Mesenchymal stem cell (in vitro differentiated cells and primary cell): Measurements from ENCODE around the gene CCL16.
A peak's percentile ranks its signal among the peaks of the same experiment; 100 is the strongest.

ENCODE experiments used
- DNase-seq: peaks from one replicate; pipeline ENCODE4 v3.0.0-alpha.2; 2013
- H2AFZ ChIP-seq: one replicate; pipeline ENCODE4 v1.6.1; 2013; ENCODE audit warnings: low read depth, mild to moderate bottlenecking, control low read depth, inconsistent platforms, low read length, moderate library complexity
- H2AK5ac ChIP-seq: 2 replicates; pipeline ENCODE4 v1.6.1; 2013; ENCODE audit warnings: low read length, moderate library complexity, mild to moderate bottlenecking, inconsistent platforms; ENCODE audit not compliant: severe bottlenecking
- H2BK120ac ChIP-seq: one replicate; pipeline ENCODE4 v1.6.1; 2013; ENCODE audit warnings: low read depth, mild to moderate bottlenecking, inconsistent platforms, low read length, moderate library complexity
- H2BK12ac ChIP-seq, 2 experiments: one replicate each; pipeline ENCODE4 v1.6.1; 2013; ENCODE audit warnings: inconsistent platforms in 2 of 2, low read length in 2 of 2, mild to moderate bottlenecking in 2 of 2, moderate library complexity in 2 of 2, control low read depth in 1 of 2
- H2BK15ac ChIP-seq: one replicate; pipeline ENCODE4 v1.6.1; 2013; ENCODE audit warnings: mild to moderate bottlenecking, low read depth, inconsistent platforms; ENCODE audit not compliant: poor library complexity, severe bottlenecking
- H2BK5ac ChIP-seq: 2 replicates; pipeline ENCODE4 v1.6.1; 2013; ENCODE audit warnings: low read depth, mild to moderate bottlenecking, low read length, control low read depth, inconsistent platforms; ENCODE audit not compliant: poor library complexity, severe bottlenecking
- H3K14ac ChIP-seq, 2 experiments: one replicate each; pipeline ENCODE4 v1.6.1; 2013; ENCODE audit warnings: inconsistent platforms in 2 of 2, low read length in 2 of 2, control low read depth in 1 of 2, mild to moderate bottlenecking in 1 of 2, moderate library complexity in 1 of 2
- H3K18ac ChIP-seq, 2 experiments: one replicate each; pipeline ENCODE4 v1.6.1; 2013; ENCODE audit warnings: inconsistent platforms in 2 of 2, low read length in 2 of 2, control low read depth in 1 of 2, low read depth in 1 of 2, mild to moderate bottlenecking in 1 of 2
- H3K23ac ChIP-seq, 2 experiments: one replicate each; pipeline ENCODE4 v1.6.1; 2013; ENCODE audit warnings: inconsistent platforms in 2 of 2, low read length in 2 of 2, mild to moderate bottlenecking in 2 of 2, moderate library complexity in 2 of 2, control low read depth in 1 of 2
- H3K27ac ChIP-seq: 2 replicates; pipeline ENCODE4 v1.5.1; 2013; ENCODE audit warnings: mild to moderate bottlenecking, moderate library complexity, low read length, control low read depth, inconsistent platforms; ENCODE audit not compliant: poor library complexity, severe bottlenecking
- H3K27me3 ChIP-seq, 2 experiments: 2 replicates each; pipeline versions ENCODE4 v1.6.1 to v1.7.0; 2013; ENCODE audit warnings: low read length in 2 of 2, mild to moderate bottlenecking in 2 of 2, moderate library complexity in 2 of 2, control low read depth in 1 of 2, inconsistent platforms in 1 of 2; ENCODE audit not compliant: control insufficient read depth in 1 of 2, insufficient read depth in 1 of 2
- H3K36me3 ChIP-seq, 2 experiments: 2 replicates each; pipeline versions ENCODE4 v1.6.1 to v1.7.0; 2013; ENCODE audit warnings: low read length in 2 of 2, control low read depth in 1 of 2, inconsistent platforms in 1 of 2, low read depth in 1 of 2, mild to moderate bottlenecking in 1 of 2; ENCODE audit not compliant: insufficient read depth in 2 of 2, control insufficient read depth in 1 of 2
- H3K4ac ChIP-seq, 2 experiments: one replicate each; pipeline ENCODE4 v1.6.1; 2013; ENCODE audit warnings: inconsistent platforms in 2 of 2, low read length in 2 of 2, mild to moderate bottlenecking in 2 of 2, moderate library complexity in 2 of 2, control low read depth in 1 of 2, low read depth in 1 of 2
- H3K4me1 ChIP-seq: 2 replicates; pipeline ENCODE4 v1.6.1; 2013; ENCODE audit warnings: low read depth, low read length, control low read depth; ENCODE audit not compliant: control insufficient read depth, insufficient read depth
- H3K4me2 ChIP-seq: 2 replicates; pipeline ENCODE4 v1.6.1; 2013; ENCODE audit warnings: low read length, mild to moderate bottlenecking, inconsistent platforms; ENCODE audit not compliant: poor library complexity, severe bottlenecking
- H3K4me3 ChIP-seq, 2 experiments: 2 replicates each; pipeline versions ENCODE4 v1.5.1 to v1.7.0; 2013; ENCODE audit warnings: low read length in 2 of 2, mild to moderate bottlenecking in 2 of 2, control low read depth in 1 of 2, low read depth in 1 of 2; ENCODE audit not compliant: insufficient read depth in 1 of 2
- H3K79me1 ChIP-seq: replicated peaks from 2 replicates; pipeline ENCODE4 v1.6.1; 2013; ENCODE audit warnings: mild to moderate bottlenecking, control low read depth, low read length, inconsistent platforms; ENCODE audit not compliant: poor library complexity, severe bottlenecking
- H3K9ac ChIP-seq: 2 replicates; pipeline ENCODE4 v1.7.0; 2013; ENCODE audit warnings: mild to moderate bottlenecking, low read length, moderate library complexity
- H3K9me3 ChIP-seq: 2 replicates; pipeline ENCODE4 v1.7.0; 2013; ENCODE audit warnings: mild to moderate bottlenecking, low read length; ENCODE audit not compliant: control insufficient read depth
- H4K8ac ChIP-seq: one replicate; pipeline ENCODE4 v1.6.1; 2013; ENCODE audit warnings: inconsistent platforms, mild to moderate bottlenecking, low read length, moderate library complexity
- H4K91ac ChIP-seq: one replicate; pipeline ENCODE4 v1.6.1; 2013; ENCODE audit warnings: mild to moderate bottlenecking, low read length, inconsistent platforms
- WGBS: methylation state at CpG from one replicate; pipeline ENCODE4 v1.1.7; 2013; ENCODE audit warnings: mixed read lengths; 5-methylcytosine and 5-hydroxymethylcytosine counted together

Gene CCL16

DNA sequence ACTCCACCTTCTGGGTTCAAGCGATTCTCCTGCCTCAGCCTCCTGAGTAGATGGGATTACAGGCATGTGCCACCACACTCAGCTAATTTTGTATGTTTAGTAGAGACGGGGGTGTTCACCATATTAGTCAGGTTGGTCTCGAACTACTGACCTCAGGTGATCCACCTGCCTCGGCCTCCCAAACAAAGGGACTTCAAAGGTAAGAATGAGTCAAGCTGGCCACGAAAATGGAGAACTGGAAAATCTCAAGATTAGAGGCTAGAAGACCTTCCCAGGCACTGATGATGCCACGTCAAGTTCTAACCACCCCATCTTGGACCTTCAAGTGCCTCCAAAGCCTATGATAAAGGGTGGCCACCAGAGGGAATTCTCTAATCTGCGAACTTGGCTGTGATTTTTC is 21.3 kb upstream of the CCL16 start:
- H3K4ac ChIP-seq: no peak overlapping the region
- no peak overlapping the region for H4K8ac ChIP-seq
- H2BK15ac ChIP-seq: no peak overlapping the region
- H3K4me1 ChIP-seq: no peaks in the 10 kb centered on the region
- no peaks in the 10 kb centered on the region for H3K79me1 ChIP-seq
- peaks cover 0 to 30% of the 10 kb centered on the region in 2 experiments for H3K27me3 ChIP-seq
- no peaks in the 10 kb centered on the region for H3K9me3 ChIP-seq
- H3K4me3 ChIP-seq: no peak overlapping the region
- WGBS: 84% methylated on average over 7 of the region's 7 CpGs
- H2BK5ac ChIP-seq: no peak overlapping the region
- no peak overlapping the region for H3K23ac ChIP-seq
- H2BK12ac ChIP-seq: no peak overlapping the region
- H3K27ac ChIP-seq: no peak overlapping the region
- H2BK120ac ChIP-seq: no peak overlapping the region
- H3K4me2 ChIP-seq: no peak overlapping the region
- H3K14ac ChIP-seq: no peak overlapping the region
- no peak for DNase-seq
- H3K18ac ChIP-seq: no peak overlapping the region
- H2AFZ ChIP-seq: no peak overlapping the region
- H3K36me3 ChIP-seq: no peaks in the 10 kb centered on the region
- H2AK5ac ChIP-seq: no peak overlapping the region
- H4K91ac ChIP-seq: no peak overlapping the region
- no peak overlapping the region for H3K9ac ChIP-seq

DNA sequence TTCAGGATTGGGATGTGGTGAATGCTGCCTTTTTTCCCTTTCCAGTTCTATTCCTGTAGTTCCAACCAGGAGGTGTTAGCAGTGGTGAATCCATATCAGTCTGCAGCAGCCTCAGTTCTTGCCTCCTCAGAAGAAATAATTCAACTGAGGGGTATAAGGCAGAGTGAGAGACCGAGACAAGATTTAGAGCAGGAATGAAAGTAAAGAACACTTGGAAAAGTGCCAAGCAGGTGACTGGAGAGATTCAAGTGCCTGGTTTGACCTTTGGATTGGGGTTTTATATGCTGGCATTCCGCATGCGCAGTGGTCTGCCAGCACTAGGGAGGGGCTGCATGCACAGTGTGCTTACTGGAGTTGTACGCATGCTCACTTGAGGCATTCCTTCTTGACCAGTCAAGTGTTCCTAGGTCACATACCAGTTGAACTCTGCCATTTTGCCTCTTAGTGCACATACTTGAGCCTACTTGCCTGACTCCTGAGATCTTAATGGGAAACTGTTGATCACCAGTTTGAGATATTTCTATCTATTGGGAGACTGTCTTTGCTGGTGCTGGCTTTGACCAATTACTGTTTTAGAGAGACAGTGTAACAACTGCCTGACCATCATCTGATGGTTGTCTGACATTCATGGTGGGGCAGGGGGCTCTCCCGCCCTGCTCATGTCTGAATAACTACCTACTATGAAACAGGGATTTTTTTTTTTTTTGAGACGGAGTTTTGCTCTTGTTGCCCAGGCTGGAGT is 20.7 kb upstream of the CCL16 start:
- no peak overlapping the region for H3K4ac ChIP-seq
- no peaks in the 10 kb centered on the region for H3K79me1 ChIP-seq
- no peak overlapping the region for H3K27ac ChIP-seq
- no peak overlapping the region for H4K91ac ChIP-seq
- H3K14ac ChIP-seq: no peak overlapping the region
- H4K8ac ChIP-seq: no peak overlapping the region
- no peak overlapping the region for H3K23ac ChIP-seq
- DNase-seq: no peak
- no peaks in the 10 kb centered on the region for H3K36me3 ChIP-seq
- 81% methylated on average over 5 of the region's 6 CpGs for WGBS
- H3K18ac ChIP-seq: no peak overlapping the region
- H2BK15ac ChIP-seq: no peak overlapping the region
- no peak overlapping the region for H3K4me2 ChIP-seq
- no peak overlapping the region for H3K9ac ChIP-seq
- no peaks in the 10 kb centered on the region for H3K9me3 ChIP-seq
- no peaks in the 10 kb centered on the region for H3K4me1 ChIP-seq
- H3K4me3 ChIP-seq: no peak overlapping the region
- no peak overlapping the region for H2BK5ac ChIP-seq
- peaks cover 0 to 32% of the 10 kb centered on the region in 2 experiments for H3K27me3 ChIP-seq
- H2BK12ac ChIP-seq: no peak overlapping the region
- no peak overlapping the region for H2AK5ac ChIP-seq
- no peak overlapping the region for H2BK120ac ChIP-seq
- H2AFZ ChIP-seq: no peak overlapping the region

DNA sequence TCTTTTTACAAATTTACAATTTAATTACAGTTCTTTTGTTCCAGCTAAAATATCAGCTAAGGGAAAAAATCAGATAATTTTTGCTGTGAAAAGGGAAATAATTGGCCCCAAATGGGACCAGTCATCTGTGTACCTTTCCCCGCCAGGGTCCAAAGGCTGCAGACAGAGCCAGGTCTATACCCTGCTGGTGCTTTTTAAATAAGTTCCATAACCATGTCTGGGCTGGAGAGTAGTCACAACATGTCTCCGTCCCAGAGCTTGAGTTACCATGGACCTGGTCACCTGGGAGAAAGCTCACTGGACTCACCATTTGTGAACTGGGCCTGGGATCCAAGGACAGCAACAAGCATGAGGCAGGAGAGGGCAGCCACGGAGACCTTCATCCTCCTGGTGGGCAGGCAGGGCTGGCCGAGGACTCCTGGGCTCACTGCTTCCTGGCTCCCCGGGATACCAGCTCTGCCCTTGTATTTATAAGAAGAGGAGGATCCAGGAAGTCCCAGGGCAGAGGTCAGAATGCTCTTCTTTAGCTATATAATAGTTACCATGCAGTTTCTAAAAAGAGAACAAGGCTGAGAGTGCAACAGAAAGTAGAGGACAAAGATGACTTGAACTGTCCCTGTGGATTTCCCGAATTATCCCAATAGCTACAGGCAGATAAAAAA is 19.9 kb upstream of the CCL16 start, which contains the start of gene CCL15:
TSS of gene CCL15 (minus strand) at position 444 of the 662 bp plus-strand sequence. CDS start at position 383, 61 bp downstream.
- DNase-seq: no peak
- Histone ChIP-seq H3K27me3 (peaks cover 0 to 32% of the 10 kb centered on the region in 2 experiments), H2BK12ac (no peak within 1 kb of the TSS), H3K9me3 (no peaks in the 10 kb centered on the region), H2BK120ac (no peak within 1 kb of the TSS), H3K23ac (no peak within 1 kb of the TSS), H4K91ac (no peak within 1 kb of the TSS), H3K4me2 (no peak within 1 kb of the TSS), H3K4ac (no peak within 1 kb of the TSS), H3K9ac (no peak within 1 kb of the TSS), H2AFZ (peak within 1 kb of the TSS; percentile 8), H3K79me1 (no peaks in the 10 kb centered on the region), H3K18ac (no peak within 1 kb of the TSS), H2BK15ac (no peak within 1 kb of the TSS), H3K36me3 (no peaks in the 10 kb centered on the region), H3K4me3 (no peak within 1 kb of the TSS), H3K27ac (no peak within 1 kb of the TSS), H3K4me1 (no peaks in the 10 kb centered on the region), H3K14ac (no peak within 1 kb of the TSS), H2AK5ac (no peak within 1 kb of the TSS), H2BK5ac (no peak within 1 kb of the TSS), H4K8ac (no peak within 1 kb of the TSS)
- 53% methylated on average over 5 of the region's 6 CpGs for WGBS

DNA sequence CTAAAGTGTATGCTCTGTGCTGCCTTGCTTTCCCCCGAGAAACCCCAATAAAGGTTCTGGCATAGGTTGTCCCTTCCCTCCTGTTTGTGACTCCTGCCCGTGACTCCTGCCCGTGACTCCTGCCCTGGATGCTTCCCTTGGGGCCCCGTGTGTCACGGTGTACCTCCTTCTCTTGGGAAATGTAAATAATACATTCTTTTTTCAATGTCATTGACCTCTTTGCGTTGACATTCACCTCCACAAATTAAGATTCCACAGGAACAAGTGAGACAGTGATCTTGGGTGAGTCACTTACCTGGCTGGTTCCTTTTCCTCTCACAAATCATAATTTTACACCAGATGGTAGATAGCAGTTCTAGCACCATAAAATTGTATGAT is 19.4 kb upstream of the CCL16 start:
- Histone ChIP-seq H4K8ac (no peak overlapping the region), H2BK15ac (no peak overlapping the region), H3K36me3 (no peaks in the 10 kb centered on the region), H2BK12ac (no peak overlapping the region), H3K79me1 (no peaks in the 10 kb centered on the region), H3K9ac (no peak overlapping the region), H4K91ac (no peak overlapping the region), H3K4ac (no peak overlapping the region), H2AK5ac (no peak overlapping the region), H3K9me3 (no peaks in the 10 kb centered on the region), H3K23ac (no peak overlapping the region), H3K27me3 (peaks cover 0 to 32% of the 10 kb centered on the region in 2 experiments), H2BK120ac (no peak overlapping the region), H3K27ac (no peak overlapping the region), H3K14ac (no peak overlapping the region), H3K4me1 (no peaks in the 10 kb centered on the region), H3K4me2 (no peak overlapping the region), H2BK5ac (no peak overlapping the region), H3K18ac (no peak overlapping the region), H2AFZ (no peak overlapping the region), H3K4me3 (no peak overlapping the region)
- 60% methylated on average over 6 of the region's 6 CpGs for WGBS
- no peak for DNase-seq
